ENCODE results near the gene TREM1.
A peak's percentile ranks its signal among the peaks of the same experiment; 100 is the strongest.

Gene TREM1

GRCh38 chr6:41280381-41281057 is 6.0 kb downstream of the TREM1 start:
- no peak overlapping the region for H3K4me3 ChIP-seq (ENCODE audit: low read depth, low read length)
- DNase-seq (ENCODE audit: low read depth) = peak; percentile 42

GRCh38 chr6:41278699-41279405 is 7.6 kb downstream of the TREM1 start:
- TF ChIP-seq MYC (IDR thresholded peaks at IDR 0.05; ENCODE audit: low read depth, low read length) (peak; percentile 49; the same call in 1 of the 2 replicates), POLR2A (IDR thresholded peaks at IDR 0.05; ENCODE audit: extremely low read depth, insufficient read length) (no peak)
- TF ChIP-seq, protein P1, sequence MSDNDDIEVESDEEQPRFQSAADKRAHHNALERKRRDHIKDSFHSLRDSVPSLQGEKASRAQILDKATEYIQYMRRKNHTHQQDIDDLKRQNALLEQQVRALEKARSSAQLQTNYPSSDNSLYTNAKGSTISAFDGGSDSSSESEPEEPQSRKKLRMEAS (IDR thresholded peaks at IDR 0.05; ENCODE audit: low read depth, low read length) = peak; percentile 58
- TF ChIP-seq, protein P2, sequence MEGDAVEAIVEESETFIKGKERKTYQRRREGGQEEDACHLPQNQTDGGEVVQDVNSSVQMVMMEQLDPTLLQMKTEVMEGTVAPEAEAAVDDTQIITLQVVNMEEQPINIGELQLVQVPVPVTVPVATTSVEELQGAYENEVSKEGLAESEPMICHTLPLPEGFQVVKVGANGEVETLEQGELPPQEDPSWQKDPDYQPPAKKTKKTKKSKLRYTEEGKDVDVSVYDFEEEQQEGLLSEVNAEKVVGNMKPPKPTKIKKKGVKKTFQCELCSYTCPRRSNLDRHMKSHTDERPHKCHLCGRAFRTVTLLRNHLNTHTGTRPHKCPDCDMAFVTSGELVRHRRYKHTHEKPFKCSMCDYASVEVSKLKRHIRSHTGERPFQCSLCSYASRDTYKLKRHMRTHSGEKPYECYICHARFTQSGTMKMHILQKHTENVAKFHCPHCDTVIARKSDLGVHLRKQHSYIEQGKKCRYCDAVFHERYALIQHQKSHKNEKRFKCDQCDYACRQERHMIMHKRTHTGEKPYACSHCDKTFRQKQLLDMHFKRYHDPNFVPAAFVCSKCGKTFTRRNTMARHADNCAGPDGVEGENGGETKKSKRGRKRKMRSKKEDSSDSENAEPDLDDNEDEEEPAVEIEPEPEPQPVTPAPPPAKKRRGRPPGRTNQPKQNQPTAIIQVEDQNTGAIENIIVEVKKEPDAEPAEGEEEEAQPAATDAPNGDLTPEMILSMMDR (IDR thresholded peaks at IDR 0.05; ENCODE audit: low read depth, low read length) = peak; percentile 58
- DNase-seq (ENCODE audit: low read depth) = peak; percentile 95

More at GRCh38 chr6:41280381-41281057, 6.0 kb downstream of the TREM1 start:
- TF ChIP-seq, protein P2 (IDR thresholded peaks at IDR 0.05; ENCODE audit: low read depth, low read length) = no peak
- TF ChIP-seq POLR2A (IDR thresholded peaks at IDR 0.05; ENCODE audit: extremely low read depth, insufficient read length) = no peak
- no peak for TF ChIP-seq MYC (IDR thresholded peaks at IDR 0.05; ENCODE audit: low read depth, low read length)
- TF ChIP-seq, protein P1 (IDR thresholded peaks at IDR 0.05; ENCODE audit: low read depth, low read length) = no peak

DNA sequence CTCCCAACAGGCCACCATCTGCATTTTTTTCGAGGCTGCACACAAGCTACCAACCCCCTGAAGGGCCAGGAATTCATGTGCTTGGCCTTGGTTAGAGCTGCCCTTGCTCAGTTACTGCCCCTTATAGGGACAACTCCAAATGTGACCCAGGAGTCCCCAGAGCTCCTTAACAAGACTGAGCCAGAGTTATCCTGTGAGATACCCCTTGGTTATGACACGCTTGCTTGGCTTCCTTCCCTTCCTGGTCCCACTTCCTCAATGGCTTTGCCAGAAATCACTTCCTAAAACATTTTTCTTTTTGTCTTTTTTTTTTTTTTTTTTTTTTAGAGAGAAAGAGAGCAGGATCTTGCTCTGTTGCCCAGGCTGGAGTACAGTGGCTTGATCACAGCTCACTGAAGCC is 8.9 kb downstream of the TREM1 start:
- TF ChIP-seq POLR2A (IDR thresholded peaks at IDR 0.05; ENCODE audit: extremely low read depth, insufficient read length) (no peak), MYC (IDR thresholded peaks at IDR 0.05; ENCODE audit: low read depth, low read length) (no peak)
- TF ChIP-seq, protein P2 (IDR thresholded peaks at IDR 0.05; ENCODE audit: low read depth, low read length) = no peak
- TF ChIP-seq, protein P1 (IDR thresholded peaks at IDR 0.05; ENCODE audit: low read depth, low read length) = no peak
- no peak for DNase-seq (ENCODE audit: low read depth)
- no peak overlapping the region for H3K4me3 ChIP-seq (ENCODE audit: low read depth, low read length)

More at GRCh38 chr6:41278699-41279405, 7.6 kb downstream of the TREM1 start:
- H3K4me3 ChIP-seq (ENCODE audit: low read depth, low read length) = no peak overlapping the region

- no peak overlapping the region for H3K4me3 ChIP-seq (ENCODE audit: low read depth, low read length)
- DNase-seq (ENCODE audit: low read depth) = no peak
Measured at GRCh38 chr6:41275489-41275888, 11.0 kb downstream of the TREM1 start.

GRCh38 chr6:41274256-41274655 is 12.2 kb downstream of the TREM1 start:
- TF ChIP-seq, protein P2 (IDR thresholded peaks at IDR 0.05; ENCODE audit: low read depth, low read length) = no peak
- DNase-seq (ENCODE audit: low read depth) = no peak
- no peak overlapping the region for H3K4me3 ChIP-seq (ENCODE audit: low read depth, low read length)

More at GRCh38 chr6:41275489-41275888, 11.0 kb downstream of the TREM1 start:
- TF ChIP-seq MYC (IDR thresholded peaks at IDR 0.05; ENCODE audit: low read depth, low read length) (no peak), POLR2A (IDR thresholded peaks at IDR 0.05; ENCODE audit: extremely low read depth, insufficient read length) (no peak)
- TF ChIP-seq, protein P1 (IDR thresholded peaks at IDR 0.05; ENCODE audit: low read depth, low read length) = no peak
- TF ChIP-seq, protein P2 (IDR thresholded peaks at IDR 0.05; ENCODE audit: low read depth, low read length) = no peak
